Nephron (organoid): ENCODE measurements around the gene LMBR1.

ENCODE experiments used
- H3K27ac Mint-ChIP-seq, 3 experiments: 2 replicates each; pipeline ENCODE4 v1.8.0; 2020; ENCODE audit warnings: mixed read lengths in 3 of 3, mild to moderate bottlenecking in 2 of 3, moderate library complexity in 1 of 3
- H3K27me3 Mint-ChIP-seq: 2 replicates; pipeline ENCODE4 v1.8.0; 2021; ENCODE audit warnings: low read depth, mild to moderate bottlenecking, moderate library complexity, mixed read lengths
- H3K36me3 Mint-ChIP-seq: 2 replicates; pipeline ENCODE4 v1.8.0; 2020; ENCODE audit warnings: low read depth, mixed read lengths
- H3K4me1 Mint-ChIP-seq: 2 replicates; pipeline ENCODE4 v1.8.0; 2020; ENCODE audit warnings: mixed read lengths
- H3K4me3 Mint-ChIP-seq, 3 experiments: 2 replicates each; pipeline ENCODE4 v1.8.0; 2020; ENCODE audit warnings: mild to moderate bottlenecking in 3 of 3, mixed read lengths in 3 of 3, moderate library complexity in 2 of 3
- H3K9me3 Mint-ChIP-seq: 2 replicates; pipeline ENCODE4 v1.8.0; 2020; ENCODE audit warnings: mixed read lengths
- TF ChIP-seq, protein P1 (sequence below), 3 experiments: fragments of 200-600 bp; sonication (generic); IDR thresholded peaks; one replicate each; pipeline ENCODE4 v1.5.0; 2021; ENCODE audit warnings: antibody characterized with exemption in 3 of 3; ENCODE audit not compliant: unreplicated experiment in 3 of 3

LMBR1 gene

DNA sequence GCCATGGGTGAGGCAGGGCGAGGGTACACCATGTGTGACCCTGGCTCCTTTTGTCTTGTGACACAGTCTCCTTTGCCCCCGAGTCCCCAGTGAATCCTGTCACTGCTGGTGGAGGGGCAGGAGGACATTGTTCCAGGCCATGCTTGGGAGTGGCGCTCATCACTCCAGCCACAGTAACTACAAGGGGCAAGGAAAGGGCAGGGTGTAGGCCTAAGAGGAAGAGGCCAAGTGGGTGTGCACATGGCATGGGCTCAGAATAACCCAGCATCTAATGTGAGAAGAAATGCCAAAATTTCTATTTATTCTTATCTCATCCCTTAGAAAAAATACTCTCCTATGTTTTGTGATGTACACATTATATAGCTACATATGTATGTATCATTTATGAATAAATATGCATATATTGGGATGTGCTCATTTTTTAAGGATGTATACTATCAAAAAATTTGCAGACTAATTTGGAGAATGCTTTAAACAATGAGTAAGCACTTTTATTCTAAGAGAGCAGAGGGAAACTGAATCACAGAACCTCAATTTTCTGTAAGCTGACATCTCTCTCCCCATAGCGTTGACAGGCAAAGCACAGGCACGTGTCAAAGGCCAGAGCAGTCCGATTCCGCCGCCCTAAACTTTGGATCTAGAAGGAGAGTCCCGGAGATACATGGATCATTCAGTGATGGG is 215.5 kb downstream of the LMBR1 start:
- no peak overlapping the region for H3K27ac Mint-ChIP-seq
- H3K9me3 Mint-ChIP-seq, result no peaks in the 10 kb centered on the region
- H3K4me1 Mint-ChIP-seq, result peaks cover 13% of the 10 kb centered on the region
- H3K36me3 Mint-ChIP-seq, result peaks cover 34% of the 10 kb centered on the region
- no peak overlapping the region for H3K4me3 Mint-ChIP-seq
- TF ChIP-seq, protein P1, sequence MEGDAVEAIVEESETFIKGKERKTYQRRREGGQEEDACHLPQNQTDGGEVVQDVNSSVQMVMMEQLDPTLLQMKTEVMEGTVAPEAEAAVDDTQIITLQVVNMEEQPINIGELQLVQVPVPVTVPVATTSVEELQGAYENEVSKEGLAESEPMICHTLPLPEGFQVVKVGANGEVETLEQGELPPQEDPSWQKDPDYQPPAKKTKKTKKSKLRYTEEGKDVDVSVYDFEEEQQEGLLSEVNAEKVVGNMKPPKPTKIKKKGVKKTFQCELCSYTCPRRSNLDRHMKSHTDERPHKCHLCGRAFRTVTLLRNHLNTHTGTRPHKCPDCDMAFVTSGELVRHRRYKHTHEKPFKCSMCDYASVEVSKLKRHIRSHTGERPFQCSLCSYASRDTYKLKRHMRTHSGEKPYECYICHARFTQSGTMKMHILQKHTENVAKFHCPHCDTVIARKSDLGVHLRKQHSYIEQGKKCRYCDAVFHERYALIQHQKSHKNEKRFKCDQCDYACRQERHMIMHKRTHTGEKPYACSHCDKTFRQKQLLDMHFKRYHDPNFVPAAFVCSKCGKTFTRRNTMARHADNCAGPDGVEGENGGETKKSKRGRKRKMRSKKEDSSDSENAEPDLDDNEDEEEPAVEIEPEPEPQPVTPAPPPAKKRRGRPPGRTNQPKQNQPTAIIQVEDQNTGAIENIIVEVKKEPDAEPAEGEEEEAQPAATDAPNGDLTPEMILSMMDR (IDR thresholded peaks at IDR 0.05; ENCODE audit: unreplicated experiment in 3 of 3), result no peak
- H3K27me3 Mint-ChIP-seq, result no peaks in the 10 kb centered on the region

DNA sequence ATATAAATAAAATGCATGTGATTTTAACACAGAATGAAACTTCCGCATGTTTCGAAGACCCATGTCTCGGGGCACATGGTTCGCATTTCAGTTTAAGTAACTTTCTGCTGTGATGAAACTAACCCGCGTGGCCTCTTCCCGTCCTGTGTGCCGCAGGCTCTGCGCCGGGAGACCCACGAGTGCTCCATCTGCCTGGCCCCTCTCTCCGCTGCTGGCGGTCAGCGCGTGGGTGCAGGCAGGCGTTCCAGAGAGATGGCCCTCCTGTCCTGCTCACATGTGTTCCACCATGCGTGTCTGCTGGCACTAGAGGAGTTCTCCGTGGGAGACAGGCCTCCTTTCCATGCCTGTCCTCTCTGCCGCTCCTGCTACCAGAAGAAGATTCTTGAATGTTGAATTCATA is 216.7 kb downstream of the LMBR1 start:
- no peaks in the 10 kb centered on the region for H3K27me3 Mint-ChIP-seq
- TF ChIP-seq, protein P1 (IDR thresholded peaks at IDR 0.05; ENCODE audit: unreplicated experiment in 3 of 3), result no peak
- H3K9me3 Mint-ChIP-seq, result no peaks in the 10 kb centered on the region
- H3K36me3 Mint-ChIP-seq, result peaks cover 34% of the 10 kb centered on the region
- no peak overlapping the region for H3K27ac Mint-ChIP-seq
- no peak overlapping the region for H3K4me3 Mint-ChIP-seq
- peaks cover 13% of the 10 kb centered on the region for H3K4me1 Mint-ChIP-seq

DNA sequence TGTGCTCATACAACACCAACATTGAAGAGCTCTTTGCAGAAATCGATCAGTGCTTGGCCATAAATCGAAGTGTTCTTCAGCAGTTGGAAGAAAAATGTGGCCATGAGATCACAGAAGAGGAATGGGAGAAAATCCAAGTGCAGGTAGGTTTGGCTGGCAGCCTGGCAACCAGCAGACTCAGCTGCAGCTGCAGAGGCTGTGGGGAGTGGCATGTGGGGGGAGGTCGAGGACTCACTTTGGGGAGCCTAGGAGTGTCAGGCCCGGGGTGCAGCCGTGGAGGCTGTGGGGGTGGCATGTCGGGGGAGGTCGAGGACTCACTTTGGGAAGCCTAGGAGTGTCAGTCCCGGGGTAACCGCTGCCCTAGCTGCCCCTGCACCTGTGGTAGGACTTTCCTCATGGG is 217.3 kb downstream of the LMBR1 start:
- TF ChIP-seq, protein P1 (IDR thresholded peaks at IDR 0.05; ENCODE audit: unreplicated experiment in 3 of 3), result no peak
- no peak overlapping the region for H3K27ac Mint-ChIP-seq
- no peak overlapping the region for H3K4me3 Mint-ChIP-seq
- H3K36me3 Mint-ChIP-seq, result peaks cover 34% of the 10 kb centered on the region
- H3K4me1 Mint-ChIP-seq, result peaks cover 13% of the 10 kb centered on the region
- no peaks in the 10 kb centered on the region for H3K27me3 Mint-ChIP-seq
- no peaks in the 10 kb centered on the region for H3K9me3 Mint-ChIP-seq

DNA sequence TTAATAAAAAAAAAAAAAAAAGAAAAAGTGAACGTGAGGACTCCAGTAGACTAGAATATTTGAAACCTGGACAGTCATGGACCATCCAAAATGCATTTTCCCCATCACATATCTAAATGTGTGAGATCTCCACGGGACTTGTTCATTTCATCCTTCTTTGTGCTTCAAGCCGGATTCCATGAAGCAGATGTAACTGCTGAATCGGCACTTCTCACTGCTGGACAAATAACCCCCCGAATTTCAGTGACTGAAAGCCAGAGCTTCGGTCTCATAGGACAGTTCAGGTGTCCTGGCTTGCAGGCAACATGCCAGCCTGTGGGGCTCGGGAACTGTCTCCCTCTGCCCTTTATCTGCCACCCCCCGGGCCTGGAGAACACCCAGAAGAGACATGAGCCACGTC is 219.1 kb downstream of the LMBR1 start:
- Mint-ChIP-seq H3K27me3 (no peaks in the 10 kb centered on the region), H3K4me1 (peaks cover 13% of the 10 kb centered on the region), H3K27ac (no peak overlapping the region), H3K4me3 (no peak overlapping the region), H3K36me3 (peaks cover 26% of the 10 kb centered on the region), H3K9me3 (no peaks in the 10 kb centered on the region)
- TF ChIP-seq, protein P1 (IDR thresholded peaks at IDR 0.05; ENCODE audit: unreplicated experiment in 3 of 3), result no peak

DNA sequence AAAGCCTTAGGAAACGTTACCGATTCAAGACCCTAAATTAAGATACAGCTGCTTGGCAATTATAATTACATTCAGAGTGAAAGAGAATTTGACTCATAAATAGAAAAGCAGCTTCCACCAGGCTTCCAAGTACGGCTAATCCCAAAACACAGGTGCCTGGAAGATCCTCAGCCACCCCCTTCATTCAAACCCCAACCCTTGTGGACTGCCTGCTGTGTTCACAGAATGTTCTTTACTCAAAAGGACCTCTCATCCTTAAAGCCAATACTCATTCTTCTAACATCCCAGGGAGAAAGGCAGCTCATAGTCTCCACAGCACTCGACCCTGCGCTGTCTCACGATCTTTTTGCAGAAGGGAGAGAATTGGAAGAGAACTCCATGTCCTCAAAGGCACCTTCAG is 219.5 kb downstream of the LMBR1 start:
- Mint-ChIP-seq H3K27ac (no peak overlapping the region), H3K9me3 (no peaks in the 10 kb centered on the region), H3K27me3 (no peaks in the 10 kb centered on the region), H3K4me3 (peak overlapping the region in 1 of 3 experiments; percentile 58), H3K4me1 (peaks cover 13% of the 10 kb centered on the region), H3K36me3 (peaks cover 26% of the 10 kb centered on the region)
- TF ChIP-seq, protein P1 (IDR thresholded peaks at IDR 0.05; ENCODE audit: unreplicated experiment in 3 of 3), result no peak
